Esophagus muscularis mucosa (tissue), 3 donors: ENCODE measurements around the gene FUT8.

Source experiments
- POLR2AphosphoS5 ChIP-seq, 2 donors: sonication (generic); formaldehyde crosslinking; IDR thresholded peaks; one replicate each; pipeline ENCODE4 v1.6.1; 2017; ENCODE audit warnings: antibody characterized with exemption in 2 of 2
- TF ChIP-seq, protein P1 (sequence below), 3 experiments: fragments of 200-600 bp in 2 of 3; fragments of 450-650 bp in 1 of 3; sonication (generic) in 2 of 3; IDR thresholded peaks; one replicate each; pipeline ENCODE4 v1.5.1; 2017 to 2019; ENCODE audit warnings: antibody characterized with exemption in 3 of 3, mild to moderate bottlenecking in 2 of 3, moderate library complexity in 1 of 3

- TF ChIP-seq, protein P1, sequence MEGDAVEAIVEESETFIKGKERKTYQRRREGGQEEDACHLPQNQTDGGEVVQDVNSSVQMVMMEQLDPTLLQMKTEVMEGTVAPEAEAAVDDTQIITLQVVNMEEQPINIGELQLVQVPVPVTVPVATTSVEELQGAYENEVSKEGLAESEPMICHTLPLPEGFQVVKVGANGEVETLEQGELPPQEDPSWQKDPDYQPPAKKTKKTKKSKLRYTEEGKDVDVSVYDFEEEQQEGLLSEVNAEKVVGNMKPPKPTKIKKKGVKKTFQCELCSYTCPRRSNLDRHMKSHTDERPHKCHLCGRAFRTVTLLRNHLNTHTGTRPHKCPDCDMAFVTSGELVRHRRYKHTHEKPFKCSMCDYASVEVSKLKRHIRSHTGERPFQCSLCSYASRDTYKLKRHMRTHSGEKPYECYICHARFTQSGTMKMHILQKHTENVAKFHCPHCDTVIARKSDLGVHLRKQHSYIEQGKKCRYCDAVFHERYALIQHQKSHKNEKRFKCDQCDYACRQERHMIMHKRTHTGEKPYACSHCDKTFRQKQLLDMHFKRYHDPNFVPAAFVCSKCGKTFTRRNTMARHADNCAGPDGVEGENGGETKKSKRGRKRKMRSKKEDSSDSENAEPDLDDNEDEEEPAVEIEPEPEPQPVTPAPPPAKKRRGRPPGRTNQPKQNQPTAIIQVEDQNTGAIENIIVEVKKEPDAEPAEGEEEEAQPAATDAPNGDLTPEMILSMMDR (IDR thresholded peaks at IDR 0.05): no peak
- no peak for TF ChIP-seq POLR2AphosphoS5 (IDR thresholded peaks at IDR 0.05)
Measured at GRCh38 chr14:65531148-65531547, 118.6 kb downstream of the FUT8 start.
